ENCODE data around the gene NUP43. TPM values are rescaled to one million over a fixed set of nuclear protein-coding genes. Genes with fewer than 3 reads are reported as not detected.
A peak's percentile ranks its signal among the peaks of the same experiment; 100 is the strongest.
"Not testable (repeated sequence)": the region's sequence is repeated elsewhere in the genome, so short reads cannot be mapped to it uniquely, and the experiment has no call there.

NUP43 gene, protein sequence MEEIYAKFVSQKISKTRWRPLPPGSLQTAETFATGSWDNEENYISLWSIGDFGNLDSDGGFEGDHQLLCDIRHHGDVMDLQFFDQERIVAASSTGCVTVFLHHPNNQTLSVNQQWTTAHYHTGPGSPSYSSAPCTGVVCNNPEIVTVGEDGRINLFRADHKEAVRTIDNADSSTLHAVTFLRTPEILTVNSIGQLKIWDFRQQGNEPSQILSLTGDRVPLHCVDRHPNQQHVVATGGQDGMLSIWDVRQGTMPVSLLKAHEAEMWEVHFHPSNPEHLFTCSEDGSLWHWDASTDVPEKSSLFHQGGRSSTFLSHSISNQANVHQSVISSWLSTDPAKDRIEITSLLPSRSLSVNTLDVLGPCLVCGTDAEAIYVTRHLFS
- 23.2 TPM for total RNA-seq
- long read RNA-seq, partial matches to known transcripts = 1 of 4 reads
- long read RNA-seq, other reads (novel, unspliced or antisense) = 1 of 4 reads

DNA sequence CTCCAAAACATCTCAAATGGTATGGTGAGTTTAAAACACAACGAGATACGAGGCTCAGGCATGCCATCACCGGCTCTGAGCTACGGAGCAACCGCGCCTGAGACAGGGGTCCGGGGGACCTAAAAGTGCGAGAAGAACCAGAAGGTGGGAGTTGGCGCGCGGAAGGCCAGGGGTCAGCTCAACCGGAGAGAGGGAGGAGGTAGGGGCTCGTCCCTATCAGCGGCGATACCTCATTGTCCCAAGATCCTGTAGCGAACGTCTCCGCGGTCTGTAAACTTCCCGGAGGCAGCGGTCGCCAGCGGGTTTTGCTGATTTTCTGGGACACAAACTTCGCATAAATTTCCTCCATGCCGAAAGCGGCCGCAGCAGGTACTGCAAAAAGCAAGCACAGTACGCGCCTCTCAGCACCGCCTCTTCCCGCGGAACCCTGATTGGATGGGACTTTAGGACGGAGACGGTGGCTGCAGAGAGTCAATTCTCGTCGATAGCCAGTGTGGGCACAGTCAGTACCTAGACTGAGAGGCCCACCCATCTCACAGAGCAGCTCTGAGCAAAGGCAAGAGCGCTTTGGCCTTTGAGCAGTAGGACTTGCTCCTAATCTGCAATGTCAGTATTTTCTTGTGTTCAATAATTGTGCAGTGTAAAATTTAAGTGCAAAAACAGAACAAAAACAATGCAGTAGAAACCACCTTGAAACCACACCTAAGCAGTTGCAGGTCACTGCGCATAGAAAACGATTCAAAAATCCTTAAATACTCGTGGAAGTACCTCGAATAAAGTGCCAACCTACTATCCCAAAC is at the start of gene NUP43:
Gene NUP43, minus strand, starts transcription at position 383 of the 800 bp plus-strand sequence. Its CDS starts 34 bp downstream, at position 349.
- peak; percentile 96 for DNase-seq (ENCODE audit: low spot score)
- intact Hi-C loops (cut with DNase I) = no loop called here

DNA sequence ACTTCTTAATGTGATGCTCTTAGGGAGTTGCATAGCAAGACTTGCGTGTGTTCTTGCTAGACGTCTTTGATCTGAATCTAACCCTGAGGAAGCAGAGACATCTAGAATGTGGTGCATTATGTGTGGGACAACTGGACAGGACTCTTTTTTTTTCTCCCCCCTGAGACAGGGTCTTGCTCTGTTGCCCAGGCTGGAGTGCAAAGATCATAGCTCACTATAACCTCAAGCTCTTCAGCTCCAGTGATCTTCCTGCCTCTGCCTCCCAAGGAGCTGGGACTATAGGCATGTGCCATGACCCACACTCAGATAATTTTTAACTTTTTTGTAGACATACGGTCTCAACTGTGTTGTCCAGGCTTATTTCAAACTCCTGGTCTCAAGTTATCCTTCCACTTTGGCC is 37.2 kb upstream of the NUP43 start:
- DNase-seq (ENCODE audit: low spot score) = no peak
- intact Hi-C loops (cut with DNase I) = no loop called here

- intact Hi-C loops (cut with DNase I) = no loop called here
- DNase-seq (ENCODE audit: low spot score) = no peak
Observed at GRCh38 chr6:149782337-149782736, 36.0 kb upstream of the NUP43 start.

- intact Hi-C loops (cut with DNase I) = no loop called here
- DNase-seq (ENCODE audit: low spot score) = no peak
Observed at GRCh38 chr6:149781715-149782114, 35.4 kb upstream of the NUP43 start.

GRCh38 chr6:149779644-149779963 is 33.3 kb upstream of the NUP43 start:
- no peak for DNase-seq (ENCODE audit: low spot score)
- intact Hi-C loops (cut with DNase I) = no loop called here

DNA sequence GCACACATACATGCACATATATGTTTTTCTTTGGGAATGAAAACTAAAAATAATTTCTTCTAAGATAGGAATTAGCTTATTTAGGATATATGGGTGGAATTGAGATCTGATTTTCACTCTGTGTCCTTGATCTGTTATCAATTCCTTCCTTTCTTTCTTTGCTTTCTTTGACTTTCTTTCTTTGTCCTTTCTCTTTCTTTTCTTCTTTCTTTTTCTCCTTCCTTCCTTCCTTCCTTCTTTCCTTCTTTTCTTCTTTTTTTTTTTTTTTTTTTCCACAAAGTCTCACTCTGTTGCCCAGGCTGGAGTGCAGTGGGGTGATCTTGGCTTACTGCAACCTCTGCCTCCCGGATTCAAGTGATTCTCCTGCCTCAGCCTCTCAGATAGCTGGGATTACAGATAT is 31.3 kb upstream of the NUP43 start:
- intact Hi-C loops (cut with DNase I) = no loop called here
- DNase-seq (ENCODE audit: low spot score) = no peak

- intact Hi-C loops (cut with DNase I) = no loop called here
- no peak for DNase-seq (ENCODE audit: low spot score)
Observed at GRCh38 chr6:149771925-149772324, 25.6 kb upstream of the NUP43 start.

DNA sequence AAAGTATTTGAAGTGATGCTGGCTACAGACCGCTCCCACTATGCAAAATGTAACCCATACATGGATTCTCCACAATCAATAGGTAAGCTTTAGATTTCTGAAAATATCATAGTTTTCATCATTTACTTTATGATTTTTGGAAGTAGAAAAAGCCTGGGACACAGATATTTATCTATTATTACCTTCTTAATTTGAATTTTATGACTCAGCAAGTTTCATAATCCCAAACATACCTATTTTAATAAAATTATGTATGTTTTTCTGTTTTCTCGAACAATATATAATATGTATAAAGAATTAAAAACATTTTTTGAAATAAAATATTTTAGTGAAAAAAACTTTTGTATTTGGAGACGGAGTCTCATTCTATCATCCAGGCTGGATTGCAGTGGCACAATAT is 24.9 kb upstream of the NUP43 start:
- intact Hi-C loops (cut with DNase I) = no loop called here
- no peak for DNase-seq (ENCODE audit: low spot score)

GRCh38 chr6:149769676-149770075 is 23.3 kb upstream of the NUP43 start:
- DNase-seq (ENCODE audit: low spot score) = no peak
- intact Hi-C loops (cut with DNase I) = no loop called here

GRCh38 chr6:149766156-149766769 is 19.9 kb upstream of the NUP43 start:
- intact Hi-C loops (cut with DNase I) = no loop called here
- DNase-seq (ENCODE audit: low spot score) = no peak

GRCh38 chr6:149763866-149764265 is 17.5 kb upstream of the NUP43 start:
- intact Hi-C loops (cut with DNase I) = no loop called here

DNA sequence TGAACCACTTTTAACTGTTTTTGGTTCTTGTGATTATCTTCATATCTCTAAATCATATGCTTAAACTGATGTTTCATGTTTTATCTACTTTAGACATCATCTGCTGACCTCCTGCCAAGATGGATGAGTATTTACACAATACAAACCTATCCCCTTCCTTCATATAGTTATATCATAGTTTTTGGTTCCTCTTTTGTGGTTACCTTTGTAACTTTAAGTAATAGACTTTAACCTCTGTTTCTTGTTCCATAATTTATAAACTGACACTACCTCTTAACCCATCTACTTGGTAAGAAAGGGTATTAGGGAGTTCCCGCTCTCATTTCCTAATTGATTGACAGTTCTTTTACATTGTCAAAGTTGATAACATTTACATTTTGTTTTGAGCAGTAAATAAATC is 15.1 kb upstream of the NUP43 start:
- DNase-seq (ENCODE audit: low spot score) = no peak
- intact Hi-C loops (cut with DNase I) = no loop called here

More at GRCh38 chr6:149763866-149764265, 17.5 kb upstream of the NUP43 start:
- no peak for DNase-seq (ENCODE audit: low spot score)

GRCh38 chr6:149756261-149756636 is 9.9 kb upstream of the NUP43 start:
- DNase-seq (ENCODE audit: low spot score) = no peak
- intact Hi-C loops (cut with DNase I) = no loop called here

DNA sequence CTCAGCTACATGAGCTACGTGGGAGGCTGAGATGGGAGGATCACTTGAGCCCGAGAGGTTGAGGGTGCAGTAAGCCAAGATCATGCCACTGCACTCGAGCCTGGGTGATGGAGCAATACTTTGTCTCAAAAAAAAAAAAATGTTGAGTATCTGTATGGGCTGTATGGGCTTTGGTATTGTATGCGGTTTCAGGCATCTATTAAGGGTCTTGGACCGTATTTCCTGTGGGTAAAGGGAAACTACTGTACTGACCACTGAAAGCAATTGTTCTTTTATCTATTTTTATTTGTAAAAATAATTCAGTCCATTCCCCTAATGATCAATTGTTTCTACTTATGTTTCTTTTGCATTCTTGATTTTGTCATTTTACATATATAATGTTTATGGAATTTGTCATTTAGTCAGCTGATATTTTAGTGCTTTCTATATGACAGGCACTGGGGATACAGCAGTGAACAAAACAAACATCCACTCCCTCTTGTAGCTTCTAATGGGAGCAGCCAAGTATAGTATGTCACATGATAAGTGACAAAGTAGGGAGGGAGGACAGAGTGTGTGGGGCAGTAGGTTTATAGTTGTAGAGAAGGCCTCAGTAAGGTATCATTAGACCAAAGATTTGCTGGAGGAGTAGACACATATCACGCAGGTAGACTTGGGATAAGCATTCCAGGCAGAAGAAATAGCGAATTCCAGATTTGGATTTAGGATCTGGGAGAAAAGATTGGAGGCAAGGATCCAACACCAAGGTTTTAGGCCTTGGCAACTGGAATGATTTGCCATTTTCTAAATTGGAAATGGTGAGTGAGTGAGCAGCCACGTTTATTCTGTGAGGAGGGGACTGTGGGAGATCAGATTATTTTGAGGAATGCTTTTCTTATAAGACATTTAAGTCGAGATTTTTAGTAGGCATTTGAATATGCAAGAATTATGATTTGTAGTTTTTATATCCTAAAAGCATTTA is 9.3 kb upstream of the NUP43 start:
- intact Hi-C loops (cut with DNase I) = no loop called here
- DNase-seq (ENCODE audit: low spot score) = no peak

DNA sequence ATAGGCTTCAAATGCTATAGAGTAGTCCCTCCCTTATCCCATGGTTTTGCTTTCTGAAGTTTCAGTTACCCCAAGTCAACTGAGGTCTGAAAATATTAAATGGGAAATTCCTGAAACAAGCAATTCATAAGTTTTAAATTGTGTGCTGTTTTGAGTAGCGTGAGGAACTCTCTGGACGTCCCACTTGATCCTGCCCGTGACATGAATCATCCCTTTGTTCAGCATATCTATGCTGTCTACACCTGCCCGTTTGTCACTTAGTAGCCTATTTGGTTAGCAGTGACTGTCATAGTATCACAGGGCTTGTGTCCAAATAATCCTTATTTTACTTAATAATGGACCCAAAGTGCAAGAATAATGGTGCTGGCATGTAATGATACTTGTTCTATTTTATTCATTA is 8.2 kb upstream of the NUP43 start:
- intact Hi-C loops (cut with DNase I) = no loop called here
- no peak for DNase-seq (ENCODE audit: low spot score)

- intact Hi-C loops (cut with DNase I); DNase-seq (ENCODE audit: low spot score): not testable (repeated sequence)
Observed at GRCh38 chr6:149753374-149753637, 7.0 kb upstream of the NUP43 start.

DNA sequence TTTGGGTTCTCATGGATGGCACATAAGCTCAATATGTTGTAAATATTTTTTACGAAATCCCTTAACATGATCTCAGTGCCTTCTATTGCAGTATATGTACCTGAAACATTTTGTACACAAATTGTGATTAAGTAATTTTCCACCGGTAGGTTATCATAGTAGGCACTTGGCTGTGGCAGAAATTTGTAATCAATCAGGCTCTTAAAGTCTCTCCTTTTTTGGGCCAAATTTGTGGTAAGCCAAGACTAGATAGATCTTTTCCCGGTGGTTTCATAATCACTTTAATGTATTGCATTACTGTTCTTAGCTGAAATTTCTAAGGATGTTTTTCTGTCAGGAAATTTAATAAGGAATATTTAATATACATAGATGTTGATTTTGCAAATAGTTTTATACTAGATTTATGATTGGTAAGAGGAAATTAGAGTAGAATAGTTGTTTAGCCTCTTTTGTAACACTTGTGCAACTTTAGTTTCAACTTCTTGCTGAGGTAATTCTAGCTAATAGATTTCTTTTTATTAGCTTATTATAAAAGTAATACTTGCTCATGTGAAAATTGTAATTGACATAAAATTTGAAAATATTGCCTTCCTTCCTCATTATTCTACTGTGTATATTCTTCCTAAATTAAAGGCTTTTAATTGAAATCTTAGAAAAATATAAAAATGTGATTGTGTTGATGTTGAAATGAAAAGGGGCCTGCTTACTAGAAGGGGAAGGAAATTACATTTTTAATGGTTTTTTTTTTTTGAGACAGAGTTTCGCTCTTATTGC is 6.5 kb upstream of the NUP43 start:
- no peak for DNase-seq (ENCODE audit: low spot score)
- intact Hi-C loops (cut with DNase I) = no loop called here

- intact Hi-C loops (cut with DNase I); DNase-seq (ENCODE audit: low spot score): not testable (repeated sequence)
Observed at GRCh38 chr6:149751920-149752319, 5.6 kb upstream of the NUP43 start.

DNA sequence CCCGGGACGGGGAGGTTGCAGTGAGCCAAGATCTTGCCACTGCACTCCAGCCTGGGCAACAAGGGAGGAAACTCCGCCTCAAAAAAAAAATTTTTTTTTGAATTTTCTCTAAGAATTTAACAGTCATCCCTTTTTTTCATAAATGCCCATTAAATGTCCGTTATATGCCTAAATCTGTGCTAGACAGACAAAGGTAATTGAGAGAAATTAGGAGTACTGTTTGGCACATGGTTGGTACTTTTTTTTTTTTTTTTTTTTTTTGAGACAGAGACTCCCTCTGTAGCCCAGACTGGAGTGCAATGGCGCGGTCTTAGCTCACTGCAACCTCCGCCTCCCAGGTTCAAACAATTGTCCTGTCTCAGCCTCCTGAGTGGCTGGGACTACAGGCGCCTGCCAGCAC is 4.9 kb upstream of the NUP43 start:
- intact Hi-C loops (cut with DNase I) = no loop called here

More for the DNA sequence above, 4.9 kb upstream of the NUP43 start:
- no peak for DNase-seq (ENCODE audit: low spot score)
